Testis (tissue), 2 donors: Measurements from ENCODE around the gene CEP68.

Source experiments
- POLR2A ChIP-seq: fragments of 450-650 bp; IDR thresholded peaks from one replicate; pipeline ENCODE4 v1.6.1; 2017; ENCODE audit warnings: antibody characterized with exemption, mild to moderate bottlenecking, moderate library complexity
- TF ChIP-seq, protein P1 (sequence below), 3 experiments: fragments of 450-650 bp in 2 of 3; fragments of 200-600 bp in 1 of 3; sonication (generic) in 1 of 3; IDR thresholded peaks; one replicate each; pipeline ENCODE4 v1.5.1; 2016 to 2019; ENCODE audit warnings: antibody characterized with exemption in 3 of 3, mild to moderate bottlenecking in 2 of 3, moderate library complexity in 1 of 3

GRCh38 chr2:65024149-65024829 is 31.9 kb upstream of the CEP68 start:
- TF ChIP-seq, protein P1, sequence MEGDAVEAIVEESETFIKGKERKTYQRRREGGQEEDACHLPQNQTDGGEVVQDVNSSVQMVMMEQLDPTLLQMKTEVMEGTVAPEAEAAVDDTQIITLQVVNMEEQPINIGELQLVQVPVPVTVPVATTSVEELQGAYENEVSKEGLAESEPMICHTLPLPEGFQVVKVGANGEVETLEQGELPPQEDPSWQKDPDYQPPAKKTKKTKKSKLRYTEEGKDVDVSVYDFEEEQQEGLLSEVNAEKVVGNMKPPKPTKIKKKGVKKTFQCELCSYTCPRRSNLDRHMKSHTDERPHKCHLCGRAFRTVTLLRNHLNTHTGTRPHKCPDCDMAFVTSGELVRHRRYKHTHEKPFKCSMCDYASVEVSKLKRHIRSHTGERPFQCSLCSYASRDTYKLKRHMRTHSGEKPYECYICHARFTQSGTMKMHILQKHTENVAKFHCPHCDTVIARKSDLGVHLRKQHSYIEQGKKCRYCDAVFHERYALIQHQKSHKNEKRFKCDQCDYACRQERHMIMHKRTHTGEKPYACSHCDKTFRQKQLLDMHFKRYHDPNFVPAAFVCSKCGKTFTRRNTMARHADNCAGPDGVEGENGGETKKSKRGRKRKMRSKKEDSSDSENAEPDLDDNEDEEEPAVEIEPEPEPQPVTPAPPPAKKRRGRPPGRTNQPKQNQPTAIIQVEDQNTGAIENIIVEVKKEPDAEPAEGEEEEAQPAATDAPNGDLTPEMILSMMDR (IDR thresholded peaks at IDR 0.05) = no peak
- no peak for TF ChIP-seq POLR2A
